SJCRH30 (cell line): ENCODE results near the gene ZC3H10. TPM values are rescaled to one million over a fixed set of nuclear protein-coding genes. Genes with fewer than 3 reads are reported as not detected.
A peak's percentile ranks its signal among the peaks of the same experiment; 100 is the strongest.
"Not testable (repeated sequence)": the region's sequence is repeated elsewhere in the genome, so short reads cannot be mapped to it uniquely, and the experiment has no call there.

Experiments
- DNase-seq, 2 experiments: peaks; one replicate each; pipeline ENCODE4 v3.0.0-alpha.2; 2015 to 2020
- H3K27ac ChIP-seq: fragments of 250-450 bp; sonication (Bioruptor Pico); 2 replicates; pipeline ENCODE4 v1.5.1; 2020; ENCODE audit warnings: mild to moderate bottlenecking, moderate library complexity
- H3K27me3 ChIP-seq: fragments of 250-450 bp; sonication (Bioruptor Pico); 2 replicates; pipeline ENCODE4 v1.5.1; 2020; ENCODE audit warnings: mild to moderate bottlenecking, moderate library complexity
- H3K36me3 ChIP-seq: fragments of 250-450 bp; sonication (Bioruptor Pico); 2 replicates; pipeline ENCODE4 v1.5.1; 2020; ENCODE audit warnings: mild to moderate bottlenecking, moderate library complexity
- H3K4me1 ChIP-seq: fragments of 250-450 bp; sonication (Bioruptor Pico); 2 replicates; pipeline ENCODE4 v1.5.1; 2020; ENCODE audit warnings: mild to moderate bottlenecking, moderate library complexity
- H3K4me3 ChIP-seq: fragments of 250-450 bp; sonication (Bioruptor Pico); 2 replicates; pipeline ENCODE4 v1.5.1; 2020; ENCODE audit warnings: mild to moderate bottlenecking, moderate library complexity
- H3K9me3 ChIP-seq: fragments of 250-450 bp; sonication (Bioruptor Pico); replicated peaks from 2 replicates; pipeline ENCODE4 v1.5.1; 2020; ENCODE audit warnings: mild to moderate bottlenecking, moderate library complexity
- total RNA-seq: library from RNA; depleted of rRNA; stranded (reverse); fragments of >200 nt; shearing (Covaris generic); gene quantifications from 2 replicates; pipeline ENCODE4 v1.2.3, GENCODE V29; 2014

Gene ZC3H10
- total RNA-seq, 1 experiment from 2014 or later, result 5.5 TPM

GRCh38 chr12:56152132-56152755 is 34.2 kb downstream of the ZC3H10 start, which contains the start of gene MYL6B:
TSS of gene MYL6B (plus strand) at chr12:56152587. CDS start at chr12:56153919, 1,332 bp downstream.
- peaks cover 29% of the 10 kb centered on the region for H3K4me1 ChIP-seq
- DNase-seq, result peak; percentile 91 to 93
- peak within 1 kb of the TSS; percentile 95 for H3K27ac ChIP-seq
- peaks cover 10% of the 10 kb centered on the region; the same call in 1 of the 2 replicates for H3K36me3 ChIP-seq
- peak within 1 kb of the TSS; percentile 69 for H3K4me3 ChIP-seq
- no peaks in the 10 kb centered on the region for H3K9me3 ChIP-seq
- H3K27me3 ChIP-seq, result no peaks in the 10 kb centered on the region

- Histone ChIP-seq H3K36me3 (peaks cover 10% of the 10 kb centered on the region; the same call in 1 of the 2 replicates), H3K4me1 (peaks cover 29% of the 10 kb centered on the region), H3K27ac (peak overlapping the region; percentile 95), H3K27me3 (no peaks in the 10 kb centered on the region), H3K4me3 (peak overlapping the region; percentile 69), H3K9me3 (no peaks in the 10 kb centered on the region)
- DNase-seq, result no peak
Observed at GRCh38 chr12:56152756-56153677, 35.0 kb downstream of the ZC3H10 start.

- Histone ChIP-seq H3K4me1 (peaks cover 29% of the 10 kb centered on the region), H3K36me3 (peaks cover 10% of the 10 kb centered on the region; the same call in 1 of the 2 replicates), H3K27ac (peak overlapping the region; percentile 95), H3K4me3 (peak overlapping the region; percentile 69), H3K9me3 (no peaks in the 10 kb centered on the region), H3K27me3 (no peaks in the 10 kb centered on the region)
- peak; percentile 41 to 56 for DNase-seq
Observed at GRCh38 chr12:56153678-56154065, 35.6 kb downstream of the ZC3H10 start.

- peaks cover 29% of the 10 kb centered on the region for H3K4me1 ChIP-seq
- H3K4me3 ChIP-seq, result peak overlapping the region; percentile 69
- H3K27me3 ChIP-seq, result no peaks in the 10 kb centered on the region
- peaks cover 12% of the 10 kb centered on the region for H3K36me3 ChIP-seq
- no peaks in the 10 kb centered on the region for H3K9me3 ChIP-seq
- peak; percentile 95 to 98 for DNase-seq
- peak overlapping the region; percentile 95 for H3K27ac ChIP-seq
Observed at GRCh38 chr12:56154246-56154771, 36.2 kb downstream of the ZC3H10 start.

- Histone ChIP-seq H3K27ac (peak overlapping the region; percentile 95), H3K36me3 (peaks cover 17% of the 10 kb centered on the region), H3K4me1 (peaks cover 33% of the 10 kb centered on the region), H3K9me3 (no peaks in the 10 kb centered on the region), H3K27me3 (no peaks in the 10 kb centered on the region), H3K4me3 (peak overlapping the region; percentile 0; the same call in 1 of the 2 replicates)
- no peak for DNase-seq
Observed at GRCh38 chr12:56154818-56155217, 36.8 kb downstream of the ZC3H10 start.

- Histone ChIP-seq H3K27me3 (no peaks in the 10 kb centered on the region), H3K36me3 (peaks cover 23% of the 10 kb centered on the region), H3K27ac (peak overlapping the region; percentile 95), H3K4me3 (no peak overlapping the region; the same call in 1 of the 2 replicates), H3K4me1 (peaks cover 38% of the 10 kb centered on the region), H3K9me3 (no peaks in the 10 kb centered on the region)
- DNase-seq, result peak in 1 of 2 experiments; percentile 17
Observed at GRCh38 chr12:56155256-56155845, 37.3 kb downstream of the ZC3H10 start.

- H3K9me3 ChIP-seq, result not testable (repeated sequence)
- H3K27ac ChIP-seq, result peak overlapping the region; percentile 83
Observed at GRCh38 chr12:56156464-56157200, 38.6 kb downstream of the ZC3H10 start.

GRCh38 chr12:56157201-56158028 is 39.3 kb downstream of the ZC3H10 start:
- H3K27ac ChIP-seq, result peak overlapping the region; percentile 83
- H3K9me3 ChIP-seq, result no peaks in the 10 kb centered on the region
- peaks cover 40% of the 10 kb centered on the region for H3K4me1 ChIP-seq
- H3K36me3 ChIP-seq, result peaks cover 41% of the 10 kb centered on the region
- H3K4me3 ChIP-seq, result peak overlapping the region; percentile 78
- DNase-seq, result peak; percentile 81
- H3K27me3 ChIP-seq, result no peaks in the 10 kb centered on the region

More at GRCh38 chr12:56156464-56157200, 38.6 kb downstream of the ZC3H10 start:
- Histone ChIP-seq H3K4me1 (peaks cover 40% of the 10 kb centered on the region), H3K36me3 (peaks cover 36% of the 10 kb centered on the region), H3K4me3 (peak overlapping the region; percentile 78)
- DNase-seq, H3K27me3 ChIP-seq: not testable (repeated sequence)

GRCh38 chr12:56158029-56158925 is 40.2 kb downstream of the ZC3H10 start, which contains the start of gene MYL6:
TSS of gene MYL6 (plus strand) at chr12:56158359. CDS start at chr12:56158402, 43 bp downstream.
- H3K36me3 ChIP-seq, result peaks cover 47% of the 10 kb centered on the region
- H3K4me3 ChIP-seq, result peak within 1 kb of the TSS; percentile 78

GRCh38 chr12:56158926-56159461 is 40.9 kb downstream of the ZC3H10 start:
- peaks cover 29% of the 10 kb centered on the region for H3K4me1 ChIP-seq
- H3K27me3 ChIP-seq, result no peaks in the 10 kb centered on the region
- H3K27ac ChIP-seq, result peak overlapping the region; percentile 77
- peaks cover 55% of the 10 kb centered on the region for H3K36me3 ChIP-seq
- H3K4me3 ChIP-seq, result peak overlapping the region; percentile 78
- peak; percentile 47 to 64 for DNase-seq
- no peaks in the 10 kb centered on the region for H3K9me3 ChIP-seq

More at GRCh38 chr12:56158029-56158925, 40.2 kb downstream of the ZC3H10 start, which contains the start of gene MYL6:
- peak; percentile 97 to 98 for DNase-seq
- Histone ChIP-seq H3K9me3 (no peaks in the 10 kb centered on the region), H3K27me3 (no peaks in the 10 kb centered on the region), H3K27ac (peak within 1 kb of the TSS; percentile 83), H3K4me1 (peaks cover 36% of the 10 kb centered on the region)

GRCh38 chr12:56159482-56160192 is 41.6 kb downstream of the ZC3H10 start:
- DNase-seq, result no peak
- H3K27me3 ChIP-seq, result no peaks in the 10 kb centered on the region
- H3K4me1 ChIP-seq, result peaks cover 25% of the 10 kb centered on the region
- H3K4me3 ChIP-seq, result peak overlapping the region; percentile 78
- H3K27ac ChIP-seq, result no peak overlapping the region
- peaks cover 60% of the 10 kb centered on the region for H3K36me3 ChIP-seq
- no peaks in the 10 kb centered on the region for H3K9me3 ChIP-seq
